ENCODE measurements around the gene KLHL29.

The KLHL29 gene

GRCh38 chr2:23491591-23492336 is 106.8 kb downstream of the KLHL29 start:
- Histone ChIP-seq H3K14ac (ENCODE audit: low read length) (no peak overlapping the region), H2BK120ac (ENCODE audit: low read depth, low read length) (no peak overlapping the region), H3K4ac (ENCODE audit: low read length) (no peak overlapping the region), H2BK12ac (ENCODE audit: low read length) (no peak overlapping the region), H3K4me3 (ENCODE audit: low read length in 2 of 2) (peak overlapping the region in 1 of 2 donors; percentile 9), H2AK5ac (ENCODE audit: low read depth, low read length) (peak overlapping the region; percentile 6), H3K36me3 (replicated peaks in 1 of 2; ENCODE audit: control insufficient read depth in 2 of 2, insufficient read depth in 2 of 2, low read length in 2 of 2) (no peaks in the 10 kb centered on the region), H4K91ac (ENCODE audit: low read depth, low read length, poor library complexity) (no peak overlapping the region), H3K9me3 (replicated peaks in 1 of 2; ENCODE audit: control insufficient read depth in 2 of 2, insufficient read depth in 1 of 2, low read depth in 1 of 2, low read length in 2 of 2) (no peaks in the 10 kb centered on the region), H2BK15ac (ENCODE audit: low read length) (no peak overlapping the region), H3K9ac (ENCODE audit: low read depth, low read length, poor library complexity) (peak overlapping the region; percentile 32), H3K23ac (ENCODE audit: low read depth, low read length, poor library complexity) (no peak overlapping the region), H3K18ac (ENCODE audit: low read length) (peak overlapping the region; percentile 3), H3K4me1 (ENCODE audit: control insufficient read depth in 2 of 2, insufficient read depth in 1 of 2, low read depth in 1 of 2, low read length in 2 of 2) (peaks cover 22 to 70% of the 10 kb centered on the region in 2 donors), H2BK5ac (ENCODE audit: low read length) (no peak overlapping the region), H2AFZ (ENCODE audit: low read length) (no peak overlapping the region), H3K79me1 (ENCODE audit: low read depth, low read length) (no peaks in the 10 kb centered on the region), H3K27ac (replicated peaks; ENCODE audit: low read length) (no peak overlapping the region), H3K4me2 (ENCODE audit: insufficient read depth, low read length, poor library complexity, severe bottlenecking) (no peak overlapping the region), H3K27me3 (ENCODE audit: control insufficient read depth in 3 of 3, insufficient read depth in 3 of 3, low read depth in 1 of 3, low read length in 3 of 3) (no peaks in the 10 kb centered on the region), H4K8ac (ENCODE audit: low read depth, low read length) (no peak overlapping the region)
- no peak for DNase-seq (ENCODE audit: low spot score)
- WGBS, 2 donors (ENCODE audit: extremely low coverage in 2 of 2, insufficient read length in 2 of 2, insufficient replicate concordance in 1 of 2): no CpG with 5 or more reads among the region's 12 CpGs

- Histone ChIP-seq H2BK12ac (ENCODE audit: low read length) (no peak overlapping the region), H3K4ac (ENCODE audit: low read length) (no peak overlapping the region), H3K4me2 (ENCODE audit: insufficient read depth, low read length, poor library complexity, severe bottlenecking) (no peak overlapping the region), H3K4me3 (ENCODE audit: low read length in 2 of 2) (no peak overlapping the region), H2BK15ac (ENCODE audit: low read length) (no peak overlapping the region), H4K8ac (ENCODE audit: low read depth, low read length) (no peak overlapping the region), H2AK5ac (ENCODE audit: low read depth, low read length) (no peak overlapping the region), H3K9ac (ENCODE audit: low read depth, low read length, poor library complexity) (no peak overlapping the region), H3K23ac (ENCODE audit: low read depth, low read length, poor library complexity) (no peak overlapping the region), H2BK120ac (ENCODE audit: low read depth, low read length) (no peak overlapping the region), H3K14ac (ENCODE audit: low read length) (no peak overlapping the region), H3K18ac (ENCODE audit: low read length) (no peak overlapping the region), H2AFZ (ENCODE audit: low read length) (no peak overlapping the region), H3K9me3 (replicated peaks in 1 of 2; ENCODE audit: control insufficient read depth in 2 of 2, insufficient read depth in 1 of 2, low read depth in 1 of 2, low read length in 2 of 2) (no peaks in the 10 kb centered on the region), H2BK5ac (ENCODE audit: low read length) (no peak overlapping the region), H3K36me3 (replicated peaks in 1 of 2; ENCODE audit: control insufficient read depth in 2 of 2, insufficient read depth in 2 of 2, low read length in 2 of 2) (no peaks in the 10 kb centered on the region), H3K27ac (replicated peaks; ENCODE audit: low read length) (no peak overlapping the region), H3K27me3 (ENCODE audit: control insufficient read depth in 3 of 3, insufficient read depth in 3 of 3, low read depth in 1 of 3, low read length in 3 of 3) (no peaks in the 10 kb centered on the region), H3K4me1 (ENCODE audit: control insufficient read depth in 2 of 2, insufficient read depth in 1 of 2, low read depth in 1 of 2, low read length in 2 of 2) (peaks cover 23 to 70% of the 10 kb centered on the region in 2 donors), H3K79me1 (ENCODE audit: low read depth, low read length) (no peaks in the 10 kb centered on the region), H4K91ac (ENCODE audit: low read depth, low read length, poor library complexity) (no peak overlapping the region)
- WGBS, 2 donors (ENCODE audit: extremely low coverage in 2 of 2, insufficient read length in 2 of 2, insufficient replicate concordance in 1 of 2): no CpG with 5 or more reads among the region's 5 CpGs
- DNase-seq (ENCODE audit: low spot score): no peak
Measured at GRCh38 chr2:23492337-23492675, 107.3 kb downstream of the KLHL29 start.

GRCh38 chr2:23492921-23493320 is 107.9 kb downstream of the KLHL29 start:
- Histone ChIP-seq H3K79me1 (ENCODE audit: low read depth, low read length) (no peaks in the 10 kb centered on the region), H3K4ac (ENCODE audit: low read length) (no peak overlapping the region), H2BK15ac (ENCODE audit: low read length) (no peak overlapping the region), H3K27me3 (ENCODE audit: control insufficient read depth in 3 of 3, insufficient read depth in 3 of 3, low read depth in 1 of 3, low read length in 3 of 3) (no peaks in the 10 kb centered on the region), H2BK120ac (ENCODE audit: low read depth, low read length) (no peak overlapping the region), H4K8ac (ENCODE audit: low read depth, low read length) (no peak overlapping the region), H3K4me2 (ENCODE audit: insufficient read depth, low read length, poor library complexity, severe bottlenecking) (no peak overlapping the region), H3K36me3 (replicated peaks in 1 of 2; ENCODE audit: control insufficient read depth in 2 of 2, insufficient read depth in 2 of 2, low read length in 2 of 2) (no peaks in the 10 kb centered on the region), H3K14ac (ENCODE audit: low read length) (no peak overlapping the region), H3K18ac (ENCODE audit: low read length) (no peak overlapping the region), H2BK12ac (ENCODE audit: low read length) (no peak overlapping the region), H2AFZ (ENCODE audit: low read length) (no peak overlapping the region), H3K4me1 (ENCODE audit: control insufficient read depth in 2 of 2, insufficient read depth in 1 of 2, low read depth in 1 of 2, low read length in 2 of 2) (peaks cover 25 to 66% of the 10 kb centered on the region in 2 donors), H2BK5ac (ENCODE audit: low read length) (no peak overlapping the region), H3K23ac (ENCODE audit: low read depth, low read length, poor library complexity) (no peak overlapping the region), H4K91ac (ENCODE audit: low read depth, low read length, poor library complexity) (no peak overlapping the region), H3K27ac (replicated peaks; ENCODE audit: low read length) (no peak overlapping the region), H3K4me3 (ENCODE audit: low read length in 2 of 2) (no peak overlapping the region), H3K9me3 (replicated peaks in 1 of 2; ENCODE audit: control insufficient read depth in 2 of 2, insufficient read depth in 1 of 2, low read depth in 1 of 2, low read length in 2 of 2) (no peaks in the 10 kb centered on the region), H2AK5ac (ENCODE audit: low read depth, low read length) (no peak overlapping the region), H3K9ac (ENCODE audit: low read depth, low read length, poor library complexity) (no peak overlapping the region)
- no peak for DNase-seq (ENCODE audit: low spot score)
- no CpG with 5 or more reads among the region's 7 CpGs for WGBS, 2 donors (ENCODE audit: extremely low coverage in 2 of 2, insufficient read length in 2 of 2, insufficient replicate concordance in 1 of 2)

- Histone ChIP-seq H3K4me1 (ENCODE audit: control insufficient read depth in 2 of 2, insufficient read depth in 1 of 2, low read depth in 1 of 2, low read length in 2 of 2) (peaks cover 24 to 57% of the 10 kb centered on the region in 2 donors), H3K79me1 (ENCODE audit: low read depth, low read length) (no peaks in the 10 kb centered on the region), H3K23ac (ENCODE audit: low read depth, low read length, poor library complexity) (no peak overlapping the region), H3K4me2 (ENCODE audit: insufficient read depth, low read length, poor library complexity, severe bottlenecking) (no peak overlapping the region), H3K4ac (ENCODE audit: low read length) (no peak overlapping the region), H3K9me3 (replicated peaks in 1 of 2; ENCODE audit: control insufficient read depth in 2 of 2, insufficient read depth in 1 of 2, low read depth in 1 of 2, low read length in 2 of 2) (no peaks in the 10 kb centered on the region), H3K36me3 (replicated peaks in 1 of 2; ENCODE audit: control insufficient read depth in 2 of 2, insufficient read depth in 2 of 2, low read length in 2 of 2) (no peaks in the 10 kb centered on the region), H3K18ac (ENCODE audit: low read length) (no peak overlapping the region), H4K8ac (ENCODE audit: low read depth, low read length) (no peak overlapping the region), H3K27me3 (ENCODE audit: control insufficient read depth in 3 of 3, insufficient read depth in 3 of 3, low read depth in 1 of 3, low read length in 3 of 3) (no peaks in the 10 kb centered on the region), H2BK5ac (ENCODE audit: low read length) (no peak overlapping the region), H3K9ac (ENCODE audit: low read depth, low read length, poor library complexity) (no peak overlapping the region), H2BK15ac (ENCODE audit: low read length) (no peak overlapping the region), H2BK120ac (ENCODE audit: low read depth, low read length) (no peak overlapping the region), H2AFZ (ENCODE audit: low read length) (no peak overlapping the region), H3K27ac (replicated peaks; ENCODE audit: low read length) (no peak overlapping the region), H3K4me3 (ENCODE audit: low read length in 2 of 2) (no peak overlapping the region), H4K91ac (ENCODE audit: low read depth, low read length, poor library complexity) (no peak overlapping the region), H2AK5ac (ENCODE audit: low read depth, low read length) (no peak overlapping the region), H3K14ac (ENCODE audit: low read length) (no peak overlapping the region), H2BK12ac (ENCODE audit: low read length) (no peak overlapping the region)
- no peak for DNase-seq (ENCODE audit: low spot score)
- WGBS, 2 donors (ENCODE audit: extremely low coverage in 2 of 2, insufficient read length in 2 of 2, insufficient replicate concordance in 1 of 2): no CpG with 5 or more reads among the region's 4 CpGs
Measured at GRCh38 chr2:23493846-23494245, 108.9 kb downstream of the KLHL29 start.
